ENCODE measurements around the gene TNS3. TPM values are rescaled to one million over a fixed set of nuclear protein-coding genes. Genes with fewer than 3 reads are reported as not detected.

The TNS3 gene
- total and polyA plus RNA-seq, 9 of the 15 experiments (the other 6 are each of a cell fraction or from before 2014, with no cell fraction given): 0.20 TPM; not detected in 8

- WGBS (ENCODE audit: insufficient coverage, low coverage, missing lambda C conversion rate): 0% methylated on average over 5 of the region's 5 CpGs
- in situ Hi-C loops (cut with MboI) (no loop called here), intact Hi-C loops (cut with micrococcal nuclease) (no loop called here)
- ATAC-seq (no peak), DNase-seq (ENCODE audit: extremely low read depth in 1 of 4, low spot score in 3 of 4) (no peak), FAIRE-seq (no peak)
- Histone ChIP-seq H3K9me1 (ENCODE audit: control insufficient read depth, insufficient read depth, low read length) (peaks cover 5% of the 10 kb centered on the region), H3K4me3 (no peak overlapping the region), H3K9ac (ENCODE audit: insufficient read depth in 1 of 2, low read depth in 2 of 2, low read length in 2 of 2) (no peak overlapping the region), H3K79me2 (ENCODE audit: control insufficient read depth, insufficient read depth, low read length) (no peaks in the 10 kb centered on the region), H4K20me1 (replicated peaks; ENCODE audit: control insufficient read depth, insufficient read depth, low read length) (no peaks in the 10 kb centered on the region), H2AFZ (ENCODE audit: low read depth, low read length) (no peak overlapping the region), H3K4me2 (ENCODE audit: insufficient read depth, low read length) (no peak overlapping the region), H3K4me1 (replicated peaks in 1 of 2; ENCODE audit: control insufficient read depth in 2 of 2, insufficient read depth in 2 of 2, low read length in 2 of 2) (no peaks in the 10 kb centered on the region), H3K9me3 (replicated peaks; ENCODE audit: control insufficient read depth, insufficient read depth, low read depth, low read length) (no peaks in the 10 kb centered on the region), H3K27ac (ENCODE audit: extremely low read depth, low read depth, low read length) (no peak overlapping the region), H3K27me3 (ENCODE audit: control insufficient read depth in 2 of 2, insufficient read depth in 2 of 2, low read length in 2 of 2) (peaks cover 12 to 37% of the 10 kb centered on the region in 2 experiments; a peak in 4 of 5 replicates), H3K36me3 (ENCODE audit: control insufficient read depth, insufficient read depth, low read length) (no peaks in the 10 kb centered on the region)
- ChIA-PET POLR2A (interaction anchor here (0.6 kb wide), 1 partner anchor 62 kb away, joined by 3 read pairs; no protein-coding TSS in a partner anchor), CTCF (ENCODE audit: low intra/inter-chr PET ratio) (no interaction called here)
- BruUV-seq (replicated peaks): no TSS peak
- no peak for TF ChIP-seq HNRNPLL (IDR thresholded peaks at IDR 0.05; ENCODE audit: low read depth, low read length, poor library complexity, severe bottlenecking)
- TF ChIP-seq LARP7 (IDR thresholded peaks at IDR 0.05): no peak
- no peak for TF ChIP-seq SOX6 (IDR thresholded peaks at IDR 0.05)
- TF ChIP-seq ZNF398 (CRISPR knock-in tag; IDR thresholded peaks at IDR 0.05): no peak
- TF ChIP-seq RBM15 (IDR thresholded peaks at IDR 0.05; ENCODE audit: insufficient read depth, low read length): no peak
Observed at GRCh38 chr7:47458486-47458885, 123.4 kb downstream of the TNS3 start.
